ENCODE measurements around the gene MARK3. TPM values are rescaled to one million over a fixed set of nuclear protein-coding genes. Genes with fewer than 3 reads are reported as not detected.
"Not testable (repeated sequence)": the region's sequence is repeated elsewhere in the genome, so short reads cannot be mapped to it uniquely, and the experiment has no call there.

Gene MARK3
- total RNA-seq, 4 donors from 2014 or later: 61.3 to 98.0 (median 78.8) TPM

GRCh38 chr14:103509864-103510723, 124.9 kb downstream of the MARK3 start:
- H3K9me3 ChIP-seq: no peaks in the 10 kb centered on the region
- no peak for DNase-seq
- TF ChIP-seq CTCF (IDR thresholded peaks at IDR 0.05): no peak
- no peak for TF ChIP-seq EP300 (IDR thresholded peaks at IDR 0.05; ENCODE audit: low read depth)
- no peak for TF ChIP-seq POLR2A (IDR thresholded peaks at IDR 0.05)
- TF ChIP-seq POLR2AphosphoS5 (IDR thresholded peaks at IDR 0.05): no peak
- WGBS, 2 donors (ENCODE audit: low coverage in 1 of 2): 94 to 100% methylated on average over 1 to 11 of the region's 11 CpGs
- intact Hi-C loops (cut with DNase I; ENCODE audit: low total_unique reads) (no loop called here), in situ Hi-C loops (cut with MboI; ENCODE audit: low pct_ligation_motif_present in 1 of 4, low pct_unique_long_range_greater_than_20kb in 1 of 4, low sequenced_read_pairs in 3 of 4) (loop anchor here in 1 of 4 donors (10.0 kb wide), 1 partner anchor 45 kb away; no protein-coding TSS in a partner anchor)
- no peaks in the 10 kb centered on the region for H3K27me3 ChIP-seq
- H3K27ac ChIP-seq: no peak overlapping the region
- H3K4me3 ChIP-seq: no peak overlapping the region
- H3K4me1 ChIP-seq: peaks cover 10 to 19% (median 15%) of the 10 kb centered on the region in 4 donors
- H3K36me3 ChIP-seq: peaks cover 0 to 5% (median 0%) of the 10 kb centered on the region in 4 donors

DNA sequence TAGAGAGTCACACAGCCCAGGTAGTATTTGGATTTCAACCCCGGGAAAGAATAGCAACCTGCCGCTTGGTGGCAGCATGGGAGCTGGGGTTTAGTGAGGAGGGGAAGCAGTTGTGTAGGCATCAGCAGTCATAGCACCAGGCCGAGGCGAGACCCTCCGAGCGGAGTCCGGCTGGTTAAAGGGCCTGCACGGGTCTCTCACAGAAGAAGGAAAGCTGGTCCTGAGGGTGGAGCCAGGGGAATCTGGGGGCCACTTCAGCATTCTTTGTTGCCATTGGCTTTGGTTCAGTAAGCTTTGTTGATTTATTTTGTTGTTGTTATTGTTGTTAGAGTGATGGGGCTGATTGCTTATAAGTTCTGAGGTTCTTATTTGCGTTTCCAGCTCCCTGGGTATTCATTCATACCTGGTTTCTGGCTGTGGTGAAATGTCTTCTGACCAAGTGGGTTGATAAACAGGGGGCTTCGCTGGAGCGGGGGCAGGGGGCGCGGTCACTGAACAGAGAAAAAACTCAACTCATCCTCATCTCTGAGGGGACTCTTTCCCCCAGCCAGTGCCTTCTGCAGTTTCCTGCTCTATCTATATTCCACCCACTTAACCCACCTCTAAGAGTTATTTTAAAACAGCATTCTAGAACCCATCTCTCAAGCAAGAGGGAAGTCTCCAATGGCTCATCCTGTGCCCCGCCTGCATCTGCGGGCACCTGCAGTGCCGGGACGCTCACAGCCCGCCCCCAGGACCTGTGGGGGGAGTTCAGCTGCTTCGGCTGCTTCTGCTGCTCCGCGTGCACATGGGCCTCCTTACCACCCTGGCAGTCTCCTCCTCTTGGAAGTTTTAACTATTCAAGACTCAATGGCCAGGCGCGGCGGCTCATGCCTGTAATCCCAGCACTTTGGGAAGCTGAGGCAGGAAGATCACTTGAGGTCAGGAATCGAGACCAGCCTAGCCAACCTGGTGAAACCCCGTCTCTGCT, 125.8 kb downstream of the MARK3 start:
- no peak for DNase-seq
- peaks cover 10 to 19% (median 15%) of the 10 kb centered on the region in 4 donors for H3K4me1 ChIP-seq
- TF ChIP-seq POLR2A (IDR thresholded peaks at IDR 0.05) (no peak), EP300 (IDR thresholded peaks at IDR 0.05; ENCODE audit: low read depth) (no peak), CTCF (IDR thresholded peaks at IDR 0.05) (no peak), POLR2AphosphoS5 (IDR thresholded peaks at IDR 0.05) (no peak)
- H3K36me3 ChIP-seq: no peaks in the 10 kb centered on the region
- no peak overlapping the region for H3K4me3 ChIP-seq
- no peak overlapping the region for H3K27ac ChIP-seq
- no peaks in the 10 kb centered on the region for H3K9me3 ChIP-seq
- 88 to 96% methylated on average over 5 to 26 of the region's 26 CpGs for WGBS, 2 donors (ENCODE audit: low coverage in 1 of 2)
- intact Hi-C loops (cut with DNase I; ENCODE audit: low total_unique reads) (no loop called here), in situ Hi-C loops (cut with MboI; ENCODE audit: low pct_ligation_motif_present in 1 of 4, low pct_unique_long_range_greater_than_20kb in 1 of 4, low sequenced_read_pairs in 3 of 4) (no loop called here)
- H3K27me3 ChIP-seq: no peaks in the 10 kb centered on the region

DNA sequence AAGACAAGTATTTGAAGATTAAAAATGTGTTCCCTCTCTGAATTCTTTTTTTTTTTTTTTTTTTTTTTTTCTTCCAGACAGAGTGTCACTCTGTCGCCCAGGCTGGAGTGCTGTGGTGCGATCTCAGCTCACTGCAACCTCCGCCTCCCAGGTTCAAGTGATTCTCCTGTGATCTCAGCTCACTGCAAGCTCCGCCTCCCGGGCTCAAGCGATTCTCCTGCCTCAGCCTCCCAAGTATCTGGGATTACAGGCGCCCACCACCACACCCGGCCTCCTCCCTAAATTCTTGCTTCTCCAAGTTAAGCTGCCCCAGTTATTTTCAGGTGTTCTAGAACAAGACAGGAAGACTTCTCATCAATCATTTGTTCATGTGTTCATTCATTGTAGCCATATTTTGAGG, 127.0 kb downstream of the MARK3 start:
- 72 to 94% methylated on average over 2 to 8 of the region's 8 CpGs for WGBS, 2 donors (ENCODE audit: low coverage in 1 of 2)
- DNase-seq; intact Hi-C loops (cut with DNase I; ENCODE audit: low total_unique reads); H3K4me3 ChIP-seq; in situ Hi-C loops (cut with MboI; ENCODE audit: low pct_ligation_motif_present in 1 of 4, low pct_unique_long_range_greater_than_20kb in 1 of 4, low sequenced_read_pairs in 3 of 4); H3K27me3 ChIP-seq; H3K36me3 ChIP-seq; H3K9me3 ChIP-seq: not testable (repeated sequence)
- Histone ChIP-seq H3K4me1 (peaks cover 10 to 19% (median 15%) of the 10 kb centered on the region in 4 donors), H3K27ac (peak overlapping the region; percentile 73 to 79 (median 76))

GRCh38 chr14:103512701-103513611, 127.7 kb downstream of the MARK3 start:
- peak overlapping the region; percentile 73 to 79 (median 76) for H3K27ac ChIP-seq
- WGBS, 2 donors (ENCODE audit: low coverage in 1 of 2): 50 to 51% methylated on average over 3 to 24 of the region's 25 CpGs
- intact Hi-C loops (cut with DNase I; ENCODE audit: low total_unique reads) (no loop called here), in situ Hi-C loops (cut with MboI; ENCODE audit: low pct_ligation_motif_present in 1 of 4, low pct_unique_long_range_greater_than_20kb in 1 of 4, low sequenced_read_pairs in 3 of 4) (no loop called here)
- H3K4me3 ChIP-seq: no peak overlapping the region
- peak; percentile 8 to 9 (median 9) for TF ChIP-seq POLR2AphosphoS5 (IDR thresholded peaks at IDR 0.05)
- peak; percentile 43 for TF ChIP-seq POLR2A (IDR thresholded peaks at IDR 0.05)
- no peak for TF ChIP-seq CTCF (IDR thresholded peaks at IDR 0.05)
- TF ChIP-seq EP300 (IDR thresholded peaks at IDR 0.05; ENCODE audit: low read depth): no peak
- no peaks in the 10 kb centered on the region for H3K9me3 ChIP-seq
- peaks cover 11 to 22% (median 18%) of the 10 kb centered on the region in 4 donors for H3K4me1 ChIP-seq
- no peaks in the 10 kb centered on the region for H3K27me3 ChIP-seq
- peak; percentile 69 for DNase-seq
- H3K36me3 ChIP-seq: no peaks in the 10 kb centered on the region
